DMS79 treated with DMSO at 0.1 percent for 48 hours (cell line): Measurements from ENCODE around the gene LETM1.

Source experiments
- DNase-seq: peaks from one replicate; lab custom pipeline; 2025; lab: John Stamatoyannopoulos, UW

LETM1 gene

DNA sequence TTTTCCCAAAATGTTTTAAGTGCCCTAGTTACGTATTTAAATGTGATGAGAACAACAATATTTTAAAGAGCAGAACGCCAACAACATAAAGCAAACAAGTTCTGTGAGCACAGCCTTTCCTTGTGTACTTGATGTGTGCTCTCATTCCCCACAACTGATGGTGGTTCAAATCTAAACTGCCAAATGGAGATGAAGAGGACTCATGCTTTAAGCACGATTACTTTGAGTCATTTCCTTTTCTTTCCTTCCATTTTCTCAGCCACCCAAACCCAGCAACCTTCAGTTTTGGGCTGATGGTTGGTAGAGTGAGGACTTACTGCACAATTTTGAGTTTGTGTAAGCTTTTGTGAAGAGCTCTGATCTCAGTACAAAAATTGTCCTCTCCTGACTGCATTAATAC lies 16.9 kb upstream of the LETM1 start:
- DNase-seq: peak; percentile 4

DNA sequence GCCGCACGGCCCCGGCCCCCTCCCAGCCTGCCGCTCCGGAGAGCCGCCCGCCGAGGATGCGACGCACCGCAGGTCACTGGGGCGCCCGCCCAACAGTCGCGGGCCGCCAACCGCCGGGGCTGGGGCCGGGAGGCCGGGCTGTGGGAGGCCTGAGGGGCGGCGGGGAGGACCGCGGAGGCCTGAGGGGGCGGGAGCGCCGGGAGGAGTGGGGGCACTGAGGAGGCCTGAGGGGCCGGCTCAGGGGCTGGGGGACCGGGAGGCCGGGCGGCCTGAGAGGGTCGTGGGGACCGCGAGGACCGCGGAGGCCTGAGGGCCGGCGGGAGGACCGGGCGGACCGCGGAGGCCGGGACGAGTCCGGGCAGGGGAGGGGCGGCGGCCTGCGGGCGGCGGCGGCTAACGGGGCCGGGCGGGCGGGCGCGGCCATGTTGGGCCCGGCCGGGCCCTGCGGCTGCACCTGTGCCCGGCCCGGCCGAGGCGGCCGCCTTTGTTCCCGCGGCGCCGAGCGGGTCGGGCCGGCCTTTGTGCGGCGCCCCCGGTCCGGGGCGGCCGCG lies 15.6 kb upstream of the LETM1 start:
- DNase-seq: no peak

DNA sequence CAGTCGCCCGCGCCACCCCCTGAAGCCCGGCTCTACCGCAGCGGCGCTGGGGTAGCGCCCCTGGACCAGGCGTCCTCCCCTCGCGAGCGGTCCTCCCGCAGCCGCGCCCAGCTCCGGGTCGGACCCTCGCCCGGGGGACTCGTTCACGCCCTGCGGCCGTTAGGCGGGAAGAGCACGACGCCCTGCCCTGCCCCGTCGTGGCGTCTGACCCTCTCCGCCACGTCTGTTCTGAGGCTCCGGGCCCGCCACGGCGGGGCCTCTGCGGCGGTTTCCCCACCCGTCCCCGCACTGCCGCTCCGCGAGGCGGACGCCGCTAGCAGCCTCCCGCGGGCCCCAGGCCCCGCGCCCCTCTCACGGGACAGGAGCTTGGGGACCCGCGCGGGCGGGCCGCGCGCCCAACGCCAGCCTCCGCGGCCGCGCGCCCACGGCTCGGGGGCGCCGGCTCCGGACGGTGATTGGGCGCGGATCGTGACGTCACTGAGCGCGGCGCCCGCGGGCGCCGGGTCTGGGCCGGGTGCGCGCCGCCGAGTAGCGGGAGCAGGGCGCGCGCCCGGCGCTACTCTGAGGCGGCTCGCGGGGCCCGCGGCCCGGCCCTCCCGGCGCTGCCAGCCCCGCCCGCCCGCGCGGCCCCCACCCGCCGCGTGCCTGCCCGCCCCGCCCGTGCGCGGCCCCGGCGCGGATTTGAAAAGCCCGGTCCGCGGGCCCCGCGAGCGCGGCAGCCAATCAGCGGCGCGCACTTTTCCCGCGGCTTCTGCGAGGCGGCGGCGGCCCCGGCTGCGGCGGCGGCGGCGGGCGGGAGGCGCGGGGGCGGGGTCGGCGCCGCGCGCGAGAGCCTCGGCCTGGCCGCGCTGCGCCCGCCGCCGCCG lies 14.9 kb upstream of the LETM1 start, which contains the start of gene NSD2:
Gene NSD2 (plus strand): TSS at position 816 of the 866 bp plus-strand sequence. CDS start 29,262 bp downstream, outside the sequence.
- peak; percentile 45 for DNase-seq

DNA sequence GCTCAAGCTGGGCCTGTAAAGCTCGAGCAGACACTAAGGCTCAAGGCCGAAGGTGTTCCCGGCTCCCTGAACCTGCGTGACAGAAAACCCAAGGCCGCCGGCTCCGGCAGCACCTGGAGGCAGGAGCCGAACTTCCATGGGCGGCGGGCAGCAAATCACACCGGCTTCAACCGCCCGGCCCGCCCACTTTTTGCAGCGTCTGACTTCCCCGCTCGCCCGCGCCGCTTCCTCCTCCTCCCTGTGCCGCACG lies 14.3 kb upstream of the LETM1 start:
- peak; percentile 60 for DNase-seq

DNA sequence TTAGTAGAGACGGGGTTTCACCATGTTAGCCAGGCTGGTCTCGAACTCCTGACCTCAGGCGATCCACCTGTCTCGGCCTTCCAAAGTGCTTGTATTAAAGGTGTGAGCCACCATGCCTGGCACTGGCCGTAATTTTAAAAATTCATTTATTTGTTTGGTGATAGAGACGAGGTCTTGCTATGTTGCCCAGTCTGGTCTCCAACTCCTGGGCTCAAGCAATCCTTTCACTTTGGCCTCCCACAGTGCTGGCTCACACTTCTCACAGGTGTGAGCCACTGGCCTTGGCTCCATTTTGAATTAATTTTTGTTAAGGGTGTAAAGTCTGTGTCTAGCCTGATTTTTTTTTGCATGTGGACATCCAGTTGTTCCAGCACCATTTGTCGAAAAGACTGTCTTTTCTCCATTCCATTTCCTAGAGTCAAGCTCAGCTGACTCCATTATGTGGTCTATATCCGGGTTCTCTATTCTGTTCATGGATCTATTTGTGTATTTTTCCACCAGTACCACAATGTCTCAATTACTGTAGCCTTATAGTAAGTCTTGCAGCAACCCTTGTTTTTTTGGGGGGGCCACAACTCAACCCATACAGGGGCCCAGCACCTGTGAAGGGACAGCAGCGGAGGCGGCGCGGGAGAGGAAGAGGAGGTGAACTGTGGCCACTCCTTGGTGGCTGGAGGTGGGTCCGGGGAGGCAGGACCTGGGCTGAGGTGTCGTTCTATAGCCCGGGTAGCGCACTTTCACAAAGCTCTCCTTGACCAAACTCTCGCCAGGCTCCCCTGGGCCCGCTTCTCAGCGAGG lies 13.8 kb upstream of the LETM1 start:
- DNase-seq: peak; percentile 24

DNA sequence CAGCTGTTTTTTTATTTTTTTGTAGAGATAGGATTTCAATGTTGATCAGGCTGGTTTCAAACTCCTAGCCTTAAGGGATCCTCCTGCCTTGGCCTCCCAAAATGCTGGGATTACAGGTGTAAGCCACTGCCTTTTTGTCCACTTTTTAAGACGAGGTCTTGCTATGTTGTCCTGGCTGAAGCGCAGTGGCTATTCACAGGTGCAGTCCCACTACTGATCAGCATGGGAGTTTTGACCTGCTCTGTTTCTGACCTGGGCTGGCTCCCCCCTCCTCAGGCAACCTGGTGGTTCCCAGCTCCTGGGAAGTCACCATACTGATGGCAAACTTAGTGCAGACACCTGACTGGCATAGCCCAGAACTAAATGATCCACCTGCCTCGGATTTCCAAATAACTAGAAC lies 13.0 kb upstream of the LETM1 start:
- DNase-seq: no peak

DNA sequence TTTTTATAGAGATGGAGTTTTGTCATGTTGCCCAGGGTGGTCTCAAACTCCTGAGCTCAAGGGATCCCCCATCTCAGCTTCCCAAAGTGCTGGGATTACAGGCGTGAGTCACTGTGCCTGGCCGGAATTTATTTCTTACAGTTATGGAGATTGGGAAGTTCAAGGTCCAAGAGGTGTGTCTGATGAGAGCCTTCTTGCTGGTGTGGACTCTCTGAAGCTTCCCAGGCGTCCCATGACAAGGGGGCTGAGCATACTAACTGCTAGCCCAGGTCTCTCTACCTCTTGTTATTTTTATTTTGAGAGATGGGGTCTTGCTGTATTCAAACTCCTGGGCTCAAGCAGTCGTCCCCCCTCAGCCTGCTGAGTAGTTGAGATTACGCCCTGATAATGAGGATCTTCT lies 12.3 kb upstream of the LETM1 start:
- no peak for DNase-seq

DNA sequence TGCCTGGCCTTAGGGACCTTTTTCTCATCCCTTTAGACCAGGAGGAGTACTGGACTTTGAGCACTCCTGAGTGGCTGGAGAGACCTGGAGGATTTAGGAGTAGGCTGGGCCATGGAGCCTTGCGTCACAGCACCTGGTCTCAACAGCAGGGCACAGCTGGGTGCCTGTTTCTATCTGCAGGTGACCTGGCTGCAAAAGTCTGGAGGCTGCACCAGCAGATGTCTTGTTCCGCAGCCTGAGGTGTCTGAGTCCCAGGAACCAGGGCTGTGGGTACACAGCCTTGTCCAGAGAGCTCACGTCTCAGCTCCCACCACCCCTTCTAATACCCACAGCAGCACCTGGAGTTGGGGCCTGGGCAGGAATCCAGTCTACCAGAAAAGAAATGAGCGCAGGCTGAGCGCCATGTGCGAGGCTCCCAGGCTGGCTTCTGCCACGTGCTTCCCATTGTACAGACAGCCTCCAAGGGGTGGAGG lies 10.3 kb upstream of the LETM1 start:
- no peak for DNase-seq

DNA sequence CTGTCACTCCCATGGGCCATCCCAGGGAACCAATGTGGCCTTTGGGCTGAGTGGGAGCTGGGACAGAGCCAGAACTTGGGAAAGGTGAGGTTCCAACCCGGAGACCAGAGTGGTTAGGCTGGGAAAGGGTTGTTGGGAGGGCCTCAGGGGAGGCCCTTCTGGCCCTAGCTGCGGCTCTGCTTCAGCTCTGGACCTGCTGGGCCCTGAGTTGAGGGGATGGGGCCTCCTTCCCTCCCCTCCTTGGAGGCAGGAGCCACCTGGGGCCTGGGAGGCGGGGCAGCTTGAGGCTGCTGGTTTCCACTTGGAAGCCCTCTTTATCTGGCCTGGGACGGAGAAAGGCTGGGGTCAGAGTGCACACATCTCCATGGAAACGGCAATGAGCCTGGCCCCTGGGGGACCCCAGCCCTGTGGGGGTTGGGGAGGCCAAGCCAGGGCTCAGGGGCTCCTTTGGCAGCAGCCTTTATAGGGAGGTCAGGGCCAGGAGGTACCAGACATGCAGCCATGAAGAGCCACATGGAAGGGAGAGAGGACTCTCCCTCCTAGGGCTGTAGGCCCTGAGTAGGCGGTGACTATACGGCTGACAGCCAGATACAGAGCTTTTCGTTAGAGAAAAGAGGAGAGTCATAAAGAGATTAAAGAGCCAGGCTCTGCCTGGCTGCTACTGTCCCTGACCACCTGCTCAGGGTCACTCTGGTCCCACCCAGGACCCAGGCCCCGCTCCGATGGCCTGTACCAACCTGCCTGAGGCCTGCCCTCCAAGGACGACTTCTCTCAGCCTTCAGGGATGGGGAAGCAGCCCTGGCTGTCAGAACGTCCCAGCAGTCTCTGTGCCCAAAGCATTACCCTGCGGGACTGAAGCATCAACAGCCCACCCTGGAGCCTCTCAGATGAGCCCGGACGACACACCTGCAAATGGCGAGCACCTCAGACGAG lies 8.4 kb upstream of the LETM1 start:
- DNase-seq: no peak

DNA sequence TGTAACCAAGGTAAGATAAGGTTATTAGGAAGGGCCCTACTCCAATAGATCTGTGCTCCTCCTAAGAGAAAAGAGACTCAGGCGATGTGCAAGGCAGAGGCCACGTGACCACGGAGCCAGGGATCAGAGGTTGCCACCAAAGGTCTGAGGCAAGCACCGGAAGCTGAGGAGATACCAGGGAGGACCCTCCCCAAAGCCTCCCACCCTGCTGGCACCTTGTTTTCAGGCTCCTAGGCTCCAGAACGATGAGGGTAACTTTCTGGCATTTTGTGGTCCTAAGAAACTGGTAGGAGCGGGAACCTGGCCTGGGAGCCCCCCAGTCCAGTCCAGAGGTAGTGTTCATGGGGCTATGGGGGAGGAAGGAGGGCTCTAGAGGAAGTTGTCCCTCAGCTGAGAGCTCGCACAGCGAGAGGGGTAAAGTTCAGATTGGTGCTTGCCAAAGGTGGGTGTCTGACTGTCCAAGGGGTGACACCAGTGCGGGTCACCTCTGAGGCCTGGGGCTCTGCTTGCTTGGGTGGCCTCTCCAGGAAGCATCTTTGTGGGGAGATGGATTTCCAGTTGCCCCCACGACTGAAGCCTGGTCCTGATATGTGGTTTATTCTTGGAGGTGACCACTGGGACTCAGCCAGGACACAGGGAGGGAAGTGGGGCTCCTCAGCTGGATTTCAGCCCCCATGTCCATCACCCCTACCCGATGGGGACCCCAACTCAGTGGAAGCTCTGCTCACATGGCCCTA lies 7.5 kb upstream of the LETM1 start:
- DNase-seq: no peak

DNA sequence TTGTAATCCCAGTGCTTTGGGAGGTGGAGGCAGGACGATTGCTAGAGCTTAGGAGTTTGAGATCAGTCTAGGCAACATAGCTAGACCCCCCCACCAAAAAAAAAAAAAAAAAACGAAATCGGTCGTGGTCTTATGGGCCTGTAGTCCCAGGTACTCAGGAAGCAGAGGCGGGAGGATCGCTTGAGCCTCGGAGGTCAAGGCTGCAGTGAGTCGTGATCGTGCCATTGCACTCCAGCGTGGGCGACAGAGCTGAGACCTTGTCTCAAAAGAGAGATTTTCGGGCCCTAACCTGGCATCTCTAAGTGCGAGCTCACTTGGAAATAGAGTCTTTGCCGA lies 7.0 kb upstream of the LETM1 start:
- DNase-seq: no peak

DNA sequence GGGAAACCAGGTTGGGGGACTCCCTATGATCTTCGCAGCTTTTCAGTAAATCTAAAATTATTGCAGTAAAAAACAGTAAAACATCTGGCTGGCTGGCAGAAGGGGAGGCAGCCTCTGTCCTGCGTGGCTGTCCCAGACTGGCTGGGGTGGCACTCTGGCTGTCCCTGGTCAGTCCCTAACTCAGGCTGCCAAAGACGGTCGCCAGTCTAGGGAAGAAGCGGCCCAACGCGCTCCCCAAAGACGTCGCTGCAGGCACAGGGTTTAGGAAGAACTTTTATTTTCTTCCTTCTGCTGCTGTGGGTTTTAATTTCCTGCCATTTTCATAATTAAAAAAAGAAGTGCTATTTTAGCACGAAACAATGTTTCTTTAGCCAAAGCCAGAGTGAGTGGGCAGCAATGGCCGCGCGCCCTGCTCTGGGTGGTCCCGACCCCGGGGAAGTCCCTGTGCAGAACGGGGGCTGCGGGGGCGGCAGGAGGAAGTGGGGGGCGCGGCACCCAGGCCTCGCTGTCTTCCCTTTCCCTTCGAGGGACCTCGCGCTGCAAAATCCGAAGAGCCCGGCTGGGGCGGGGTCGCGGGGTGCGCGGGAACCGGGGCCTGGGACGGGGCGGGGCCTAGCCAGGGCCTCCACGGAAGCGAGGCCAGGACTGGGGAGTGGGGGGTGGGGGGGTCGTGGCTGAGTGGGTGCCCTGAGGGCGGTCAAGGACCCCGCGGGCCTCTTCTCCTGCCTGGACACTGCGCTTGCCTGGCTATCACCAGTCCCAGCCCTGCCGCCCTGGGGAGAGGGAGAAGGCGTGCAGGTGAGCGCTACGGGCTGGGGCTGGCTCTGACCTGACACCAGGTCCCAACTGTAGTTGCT lies 6.3 kb upstream of the LETM1 start:
- DNase-seq: no peak

DNA sequence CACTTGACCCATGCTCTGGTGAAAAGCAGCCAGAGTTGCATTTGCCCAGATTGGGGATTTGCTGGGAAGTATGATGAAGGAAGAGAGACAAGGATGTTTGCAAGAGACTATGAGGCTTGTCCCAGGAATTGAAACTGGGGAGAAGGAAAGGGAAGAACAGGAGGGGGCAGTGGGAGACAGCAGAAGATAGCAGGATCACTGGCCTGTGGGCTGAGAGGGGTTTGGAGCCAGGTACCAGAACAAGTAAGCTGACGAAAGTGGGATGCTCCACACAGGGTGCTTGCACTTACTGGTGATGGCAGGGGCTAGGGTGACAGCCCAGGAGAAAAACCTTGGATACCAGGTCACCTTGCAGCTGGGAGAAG lies 3.4 kb upstream of the LETM1 start:
- no peak for DNase-seq

DNA sequence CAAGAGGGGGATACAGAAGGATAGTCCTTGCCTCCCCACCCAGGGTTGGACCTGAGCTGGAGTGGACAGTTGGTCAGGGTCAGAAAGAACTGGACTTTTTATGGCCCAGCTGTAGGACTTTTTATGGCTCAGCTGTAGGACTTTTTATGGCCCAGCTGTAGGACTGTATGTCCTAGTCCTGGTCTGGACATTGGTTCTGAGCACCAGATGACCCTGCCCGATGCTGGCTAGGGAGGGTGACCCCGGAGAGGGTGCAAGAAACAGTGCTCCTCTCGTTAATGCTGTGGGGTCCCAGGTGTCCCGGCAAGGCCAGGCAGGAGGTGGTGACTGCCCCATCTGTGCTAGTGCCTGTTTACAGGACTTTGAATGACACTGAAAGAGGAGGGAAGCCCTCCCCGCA lies 2.0 kb upstream of the LETM1 start:
- DNase-seq: no peak

DNA sequence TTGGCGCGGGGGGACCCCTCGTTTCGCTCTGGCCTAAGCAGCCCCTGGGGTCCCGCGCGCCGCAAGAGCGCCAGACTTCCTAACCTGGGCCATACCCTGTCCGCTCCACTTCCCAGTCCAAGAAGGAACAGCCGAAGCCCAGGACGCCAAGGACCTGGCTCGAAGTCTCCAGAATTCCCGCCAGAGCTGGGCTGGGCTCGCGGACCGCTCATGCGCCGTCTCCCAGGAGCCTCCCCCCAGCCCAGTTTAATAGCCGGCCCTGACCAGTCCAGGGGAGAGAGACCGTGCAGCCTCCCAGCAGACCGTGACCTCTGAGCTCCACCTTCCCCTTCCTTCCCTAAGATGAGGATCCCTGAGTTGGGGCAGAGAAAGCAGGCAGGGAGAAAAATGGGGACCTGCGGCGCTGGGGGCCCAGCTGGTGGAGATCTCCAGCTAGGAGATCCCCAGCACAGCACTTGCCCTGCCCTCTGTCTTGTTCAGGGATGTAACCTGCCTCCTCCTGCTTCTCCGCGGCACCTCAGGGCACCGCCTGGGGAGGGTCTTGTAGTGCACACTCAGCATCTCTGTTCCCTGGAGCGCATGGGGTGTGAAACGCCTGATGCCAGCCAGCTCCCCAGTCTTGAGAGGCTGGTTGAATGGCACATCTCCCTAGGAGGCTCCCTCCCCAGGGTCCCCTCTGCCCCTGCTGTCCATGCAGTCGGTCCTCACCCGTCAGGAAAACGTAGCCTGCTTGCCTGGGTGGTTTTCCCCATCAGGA lies 1.2 kb upstream of the LETM1 start:
- peak; percentile 19 for DNase-seq

DNA sequence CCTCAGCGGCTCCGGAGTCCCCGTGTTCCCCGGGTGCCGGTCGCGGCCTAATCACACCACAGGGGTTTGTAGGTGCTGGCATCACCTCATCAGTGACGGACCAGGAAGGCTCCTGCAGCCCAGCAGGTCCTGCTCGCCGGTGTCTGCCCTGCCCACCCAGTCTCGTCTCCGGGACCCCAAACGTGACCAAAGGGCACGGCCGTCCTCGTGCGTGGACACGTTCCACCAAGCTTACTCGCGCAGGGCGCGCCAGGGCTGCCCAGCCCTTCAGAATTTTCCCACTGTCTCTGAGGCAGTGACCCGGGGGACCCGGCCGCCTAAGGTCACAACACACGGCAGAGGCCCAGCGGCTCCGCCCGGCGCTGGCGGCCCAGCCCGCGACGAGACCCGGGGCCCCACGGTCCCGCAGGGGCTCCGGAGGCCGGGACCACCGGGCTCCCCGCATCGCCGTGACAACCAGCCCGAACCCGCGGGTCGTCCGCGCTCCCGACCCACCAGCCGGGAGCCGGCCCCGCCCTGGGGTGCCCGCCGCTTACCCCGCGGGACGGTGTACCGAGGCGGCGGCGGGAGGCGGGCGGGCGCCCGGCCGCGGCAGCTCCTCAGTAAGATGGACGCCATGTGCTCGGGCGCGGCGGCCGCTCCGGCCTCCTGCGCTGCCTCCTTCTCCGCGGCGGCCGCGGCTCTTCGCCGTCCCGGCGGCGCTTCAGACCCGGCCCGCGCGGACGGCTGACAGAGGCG lies 454 bp downstream of the LETM1 start:
- DNase-seq: no peak

DNA sequence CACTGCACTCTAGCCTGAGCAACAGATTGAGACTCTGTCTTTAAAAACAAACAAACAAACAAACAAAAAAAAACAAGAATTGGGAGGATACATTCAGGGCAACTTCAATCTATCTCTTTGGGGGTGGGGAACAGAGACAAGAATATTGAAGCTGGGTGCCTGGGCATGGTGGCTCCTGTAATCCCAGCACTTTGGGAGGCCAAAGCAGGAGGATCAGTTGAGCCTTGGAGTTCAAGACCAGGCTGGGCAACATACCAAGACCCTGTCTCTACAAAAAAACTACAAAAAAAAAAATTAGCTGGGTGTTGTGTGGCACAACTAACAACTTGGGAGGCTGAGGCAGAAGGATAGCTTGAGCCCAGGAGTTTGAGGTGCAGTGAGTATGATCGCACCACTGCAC lies 1.2 kb downstream of the LETM1 start:
- DNase-seq: no peak

DNA sequence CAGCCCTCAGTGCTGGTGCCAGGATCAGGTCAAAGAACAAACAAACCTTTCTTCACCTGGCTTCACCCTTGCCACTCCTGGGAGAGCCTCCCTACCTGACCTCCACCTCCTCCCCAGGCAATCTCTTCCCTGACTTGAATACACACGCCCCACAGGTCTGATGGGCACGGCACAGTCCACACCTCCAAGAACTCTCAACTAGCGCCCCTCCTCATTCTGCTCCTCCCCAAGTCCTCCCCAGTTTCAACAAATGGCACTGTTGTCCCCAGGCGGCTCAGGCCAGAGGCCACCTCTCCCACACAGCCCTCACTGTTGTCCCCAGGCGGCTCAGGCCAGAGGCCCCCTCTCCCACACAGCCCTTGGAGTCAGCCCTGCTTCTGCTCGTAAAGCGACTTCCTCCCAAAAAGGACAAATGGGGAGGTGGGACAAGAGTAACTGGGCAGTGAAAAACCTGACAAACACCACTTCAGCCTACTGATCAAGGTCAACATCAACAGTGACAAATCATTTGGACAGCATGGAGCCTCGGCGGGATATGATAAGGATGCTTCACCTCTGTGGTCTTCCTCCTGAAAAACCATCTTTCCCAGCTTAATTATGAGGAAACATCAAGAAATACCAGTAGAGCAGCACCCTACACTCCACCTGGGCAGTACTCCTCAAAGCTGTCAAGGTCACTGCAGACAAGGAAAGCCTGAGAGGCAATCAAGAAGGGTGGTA lies 2.9 kb downstream of the LETM1 start:
- DNase-seq: no peak
